ENCODE measurements around the gene STARD8.
"Not testable (repeated sequence)": the region's sequence is repeated elsewhere in the genome, so short reads cannot be mapped to it uniquely, and the experiment has no call there.

STARD8 gene

DNA sequence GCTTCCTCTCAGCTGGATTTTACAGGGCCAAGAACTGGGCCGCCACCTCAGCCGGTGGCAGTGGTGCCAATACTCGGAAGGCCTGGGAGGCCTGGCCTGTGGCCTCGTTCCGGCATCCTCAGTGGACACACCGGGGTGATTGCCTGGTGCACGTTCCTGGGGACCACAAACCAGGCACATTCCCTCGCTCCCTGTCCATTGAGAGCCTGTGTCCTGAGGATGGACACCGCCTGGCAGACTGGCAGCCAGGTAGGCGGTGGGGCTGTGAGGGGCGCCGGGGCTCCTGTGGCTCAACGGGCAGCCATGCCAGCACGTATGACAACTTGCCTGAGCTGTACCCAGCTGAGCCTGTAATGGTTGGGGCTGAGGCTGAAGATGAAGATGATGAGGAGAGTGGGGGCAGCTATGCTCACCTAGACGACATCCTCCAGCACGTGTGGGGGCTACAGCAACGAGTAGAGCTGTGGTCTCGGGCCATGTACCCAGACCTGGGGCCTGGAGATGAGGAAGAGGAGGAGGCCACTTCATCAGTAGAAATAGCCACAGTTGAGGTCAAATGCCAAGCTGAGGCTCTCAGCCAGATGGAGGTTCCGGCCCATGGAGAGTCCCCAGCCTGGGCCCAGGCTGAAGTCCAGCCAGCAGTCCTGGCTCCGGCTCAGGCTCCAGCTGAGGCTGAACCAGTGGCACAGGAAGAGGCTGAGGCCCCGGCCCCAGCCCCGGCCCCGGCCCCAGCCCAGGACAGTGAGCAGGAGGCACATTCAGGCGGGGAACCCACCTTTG is 70.4 kb downstream of the STARD8 start:
- DNase-seq (ENCODE audit: low spot score), result no peak

DNA sequence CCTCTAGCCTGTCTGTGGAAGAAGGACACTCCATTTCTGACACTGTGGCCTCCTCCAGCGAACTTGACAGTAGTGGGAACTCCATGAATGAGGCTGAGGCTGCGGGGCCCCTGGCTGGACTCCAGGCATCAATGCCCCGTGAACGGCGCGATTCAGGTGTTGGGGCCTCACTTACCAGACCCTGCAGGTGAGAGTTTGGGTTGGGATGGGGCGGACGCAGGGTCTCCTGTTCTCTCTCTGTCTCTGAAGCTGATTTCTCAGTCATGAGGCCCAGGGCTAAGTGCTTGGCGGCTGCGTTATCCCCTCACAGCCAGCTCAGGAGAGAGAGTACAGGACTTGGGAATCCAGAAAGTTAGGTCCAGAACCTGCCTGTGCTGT is 71.0 kb downstream of the STARD8 start:
- no peak for DNase-seq (ENCODE audit: low spot score)

DNA sequence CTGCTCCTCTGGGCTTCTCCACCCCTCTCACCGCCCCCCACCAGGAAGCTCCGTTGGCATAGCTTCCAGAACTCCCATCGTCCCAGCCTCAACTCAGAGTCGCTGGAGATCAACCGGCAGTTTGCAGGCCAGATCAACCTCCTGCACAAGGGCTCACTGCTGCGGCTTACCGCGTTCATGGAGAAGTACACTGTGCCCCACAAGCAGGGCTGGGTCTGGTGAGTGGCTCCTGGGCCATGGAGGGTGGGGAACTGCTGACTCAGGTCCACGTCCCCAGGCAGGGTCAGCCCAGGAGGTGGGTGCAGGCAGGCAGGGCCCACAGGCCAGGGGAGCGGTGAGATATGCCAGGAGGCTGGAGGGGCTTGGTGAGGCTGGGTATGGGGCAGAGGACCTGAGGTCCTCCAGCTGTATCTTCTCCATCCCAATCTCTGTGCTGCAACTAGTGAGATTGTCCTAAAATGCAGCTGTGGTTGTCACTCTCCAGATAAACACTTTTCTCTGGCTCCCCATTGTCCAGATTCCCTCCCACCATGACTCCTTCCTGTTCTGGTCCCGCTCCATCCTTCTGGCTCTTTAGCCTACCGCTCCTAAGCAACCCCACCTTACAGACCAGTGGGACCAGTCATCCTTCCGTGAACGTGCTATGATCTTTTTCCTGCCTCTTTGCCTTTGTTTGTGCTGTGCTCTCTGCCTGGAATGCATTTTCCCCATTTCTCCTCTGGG is 71.9 kb downstream of the STARD8 start:
- no peak for DNase-seq (ENCODE audit: low spot score)

DNA sequence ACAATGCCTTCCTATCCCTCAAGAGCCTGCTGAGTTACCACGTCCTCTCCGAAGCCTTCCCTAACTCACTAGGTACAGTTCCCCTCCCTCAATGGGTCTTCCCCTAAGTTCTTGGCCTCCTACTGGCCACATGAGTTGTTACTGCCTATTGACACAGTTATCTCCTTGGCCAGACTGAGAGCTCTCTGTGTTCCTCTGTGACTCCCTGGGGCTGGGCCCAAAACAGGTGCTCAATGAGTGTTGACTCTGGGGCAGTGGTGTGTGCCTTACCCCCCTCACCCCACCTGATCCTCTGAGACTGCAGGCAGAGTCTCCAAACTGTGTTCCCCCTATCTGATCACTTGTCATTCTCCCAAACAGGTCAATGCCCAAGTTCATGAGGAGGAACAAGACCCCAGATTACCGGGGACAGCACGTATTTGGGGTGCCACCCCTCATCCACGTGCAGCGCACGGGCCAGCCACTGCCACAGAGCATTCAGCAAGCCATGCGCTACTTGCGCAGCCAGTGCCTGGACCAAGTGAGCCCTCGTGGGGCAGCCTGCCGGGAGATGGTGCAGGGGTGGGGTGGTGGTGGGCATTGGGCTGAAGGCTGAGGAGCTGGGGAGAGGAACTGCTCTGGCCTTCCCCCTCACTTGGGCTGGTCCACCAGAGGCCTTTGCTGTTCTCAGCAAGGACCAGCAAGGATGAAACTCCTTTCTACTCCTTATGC is 72.6 kb downstream of the STARD8 start:
- no peak for DNase-seq (ENCODE audit: low spot score)

- no peak for DNase-seq (ENCODE audit: low spot score)
These were observed 73.4 kb downstream of the STARD8 start for GRCh38 chrX:68720851-68721250.

- no peak for DNase-seq (ENCODE audit: low spot score)
These were observed 74.1 kb downstream of the STARD8 start for GRCh38 chrX:68721546-68721945.

DNA sequence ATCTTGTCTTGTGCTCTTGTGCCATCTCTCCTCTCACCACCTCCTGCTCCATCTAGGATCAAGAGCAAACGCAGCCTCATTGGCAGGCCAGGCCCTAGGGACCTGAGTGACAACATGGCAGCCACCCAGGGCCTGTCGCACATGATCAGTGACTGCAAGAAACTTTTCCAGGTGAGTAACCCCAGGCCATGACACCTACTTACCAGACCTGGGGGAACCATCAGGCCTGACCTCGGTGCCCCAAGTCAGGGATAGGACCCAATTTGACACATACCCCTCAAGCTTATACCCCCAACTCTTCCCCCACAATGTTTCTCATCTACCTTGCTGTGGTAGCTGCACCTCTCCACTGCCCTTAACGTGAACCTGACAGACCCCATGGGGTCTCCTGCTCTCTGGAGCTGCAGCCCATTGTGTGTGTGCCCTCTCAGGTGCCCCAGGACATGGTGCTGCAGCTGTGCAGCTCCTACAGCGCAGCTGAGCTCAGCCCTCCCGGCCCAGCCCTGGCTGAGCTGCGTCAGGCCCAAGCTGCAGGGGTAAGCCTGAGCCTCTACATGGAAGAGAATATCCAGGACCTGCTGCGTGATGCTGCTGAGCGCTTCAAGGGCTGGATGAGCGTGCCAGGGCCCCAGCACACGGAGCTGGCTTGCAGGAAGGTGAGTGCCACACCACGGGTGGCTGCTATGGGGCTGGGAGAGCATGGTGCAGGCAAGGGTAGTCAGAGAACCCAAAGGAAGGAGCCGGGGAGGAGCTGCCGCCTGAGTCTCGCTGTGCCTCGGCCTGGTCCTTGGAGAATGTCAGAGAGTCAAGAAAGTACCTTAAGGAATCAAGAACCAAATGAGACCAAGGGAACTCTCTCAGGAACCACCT is 74.8 kb downstream of the STARD8 start:
- no peak for DNase-seq (ENCODE audit: low spot score)

DNA sequence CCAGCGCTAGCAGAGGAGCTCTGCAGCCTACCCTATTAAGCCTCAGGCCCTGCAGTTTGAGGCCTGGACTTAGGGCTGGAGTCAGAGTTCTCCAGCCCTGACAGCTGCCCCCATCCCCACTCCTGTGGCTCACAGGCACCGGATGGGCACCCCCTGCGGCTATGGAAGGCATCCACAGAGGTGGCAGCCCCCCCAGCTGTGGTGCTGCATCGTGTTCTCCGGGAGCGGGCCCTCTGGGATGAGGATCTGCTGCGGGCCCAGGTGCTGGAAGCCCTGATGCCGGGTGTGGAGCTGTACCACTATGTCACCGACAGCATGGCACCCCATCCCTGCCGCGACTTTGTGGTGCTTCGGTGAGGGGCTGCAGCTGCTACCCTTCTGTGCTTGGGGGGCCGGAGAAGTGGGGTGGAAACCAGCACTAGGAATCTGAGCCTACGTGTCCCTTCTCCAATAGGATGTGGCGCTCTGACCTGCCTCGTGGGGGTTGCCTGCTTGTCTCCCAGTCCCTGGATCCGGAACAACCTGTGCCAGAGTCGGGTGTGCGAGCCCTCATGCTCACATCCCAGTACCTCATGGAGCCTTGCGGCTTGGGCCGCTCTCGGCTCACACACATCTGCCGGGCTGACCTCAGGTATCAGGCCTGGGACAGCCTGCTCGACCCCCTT is 76.2 kb downstream of the STARD8 start:
- DNase-seq (ENCODE audit: low spot score), result no peak

GRCh38 chrX:68724531-68725020 is 77.1 kb downstream of the STARD8 start:
- DNase-seq (ENCODE audit: low spot score), result no peak

DNA sequence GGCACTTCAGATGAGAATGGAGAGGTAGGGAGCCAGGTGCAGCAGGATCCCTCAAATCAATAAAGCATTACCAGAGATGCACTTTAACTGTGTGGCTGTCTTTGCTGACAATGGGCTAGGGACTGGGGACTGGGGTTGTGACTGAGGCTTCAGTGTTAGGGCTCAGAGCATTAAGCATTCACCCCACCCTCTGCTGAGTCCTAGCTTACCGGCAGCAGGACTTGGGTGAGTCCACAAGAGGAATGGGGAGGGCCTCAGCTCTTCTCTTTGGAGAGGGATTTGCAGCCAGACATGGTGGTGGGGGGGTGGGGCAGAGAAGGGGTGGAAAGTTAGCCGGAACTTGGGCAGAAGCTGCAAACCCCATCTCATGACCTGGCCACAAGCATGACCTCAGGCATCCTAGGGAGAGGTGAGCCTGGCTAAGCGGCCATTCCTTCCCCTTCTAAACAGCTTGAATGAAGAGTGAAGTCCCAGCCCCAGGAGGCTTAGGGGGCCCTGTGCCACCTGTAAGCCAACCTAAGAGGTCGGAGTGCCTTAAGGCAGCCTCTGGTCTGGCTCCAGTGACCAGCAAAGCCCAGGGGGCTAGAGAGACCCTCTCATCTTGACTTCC is 78.4 kb downstream of the STARD8 start:
- DNase-seq (ENCODE audit: low spot score), result no peak

DNA sequence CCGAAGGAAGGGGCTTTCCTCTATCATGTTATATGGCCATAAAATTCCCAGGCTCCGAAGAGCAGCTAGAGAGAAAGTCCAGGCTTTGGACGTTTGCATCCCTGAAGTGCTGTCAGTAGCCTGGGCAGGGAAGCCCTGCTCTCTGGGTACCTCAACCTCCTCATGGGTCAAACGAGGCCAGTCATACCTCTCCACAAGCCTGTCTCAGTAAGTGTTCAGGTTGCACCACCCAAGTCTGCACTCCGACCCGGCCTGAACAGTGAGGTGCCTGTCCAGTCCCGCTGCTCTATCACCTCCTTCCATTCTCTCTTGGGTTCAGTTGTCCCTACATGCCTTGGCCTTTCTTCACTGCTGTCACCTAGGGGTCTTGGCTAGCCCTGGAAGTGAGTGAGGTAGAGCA is 78.9 kb downstream of the STARD8 start:
- no peak for DNase-seq (ENCODE audit: low spot score)

DNA sequence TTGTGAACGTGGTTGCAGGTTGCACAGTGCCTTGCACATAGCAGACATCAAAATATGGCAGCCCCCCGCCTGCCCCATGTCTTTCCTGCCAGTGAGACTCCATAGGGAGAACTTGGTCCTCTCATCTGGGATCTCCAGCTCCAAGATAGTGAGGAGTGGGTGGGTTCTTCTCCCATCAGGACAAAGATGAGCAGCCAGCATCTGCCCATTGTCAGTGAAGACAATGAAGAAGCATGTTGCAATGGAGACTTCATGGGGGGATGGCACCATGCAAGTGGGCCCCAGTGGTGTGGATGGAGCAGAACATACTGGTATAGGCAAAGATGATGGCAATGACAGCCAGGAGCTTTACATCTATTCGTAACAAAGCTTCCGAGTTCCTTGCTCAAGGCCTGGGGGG is 80.2 kb downstream of the STARD8 start:
- DNase-seq (ENCODE audit: low spot score), result no peak

DNA sequence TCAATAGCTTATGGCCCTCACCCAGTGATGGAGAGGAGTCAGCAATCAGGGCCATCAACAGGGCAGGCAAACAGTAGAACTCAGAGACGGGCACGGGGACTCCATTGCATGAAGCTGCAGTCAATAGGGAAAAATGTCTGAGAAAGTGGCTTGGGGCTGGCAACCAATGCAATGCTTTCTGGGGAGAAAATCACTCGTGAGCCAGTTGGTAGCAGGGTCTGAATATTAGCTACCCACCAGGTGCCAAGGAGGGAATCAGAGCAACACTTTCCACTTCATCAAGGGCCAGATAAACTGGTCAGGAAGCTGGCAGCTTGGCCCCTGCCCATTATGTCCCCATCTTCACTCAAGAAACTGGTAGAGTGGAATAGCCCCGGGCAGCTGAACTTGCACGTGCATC is 80.7 kb downstream of the STARD8 start:
- DNase-seq (ENCODE audit: low spot score), result no peak

DNA sequence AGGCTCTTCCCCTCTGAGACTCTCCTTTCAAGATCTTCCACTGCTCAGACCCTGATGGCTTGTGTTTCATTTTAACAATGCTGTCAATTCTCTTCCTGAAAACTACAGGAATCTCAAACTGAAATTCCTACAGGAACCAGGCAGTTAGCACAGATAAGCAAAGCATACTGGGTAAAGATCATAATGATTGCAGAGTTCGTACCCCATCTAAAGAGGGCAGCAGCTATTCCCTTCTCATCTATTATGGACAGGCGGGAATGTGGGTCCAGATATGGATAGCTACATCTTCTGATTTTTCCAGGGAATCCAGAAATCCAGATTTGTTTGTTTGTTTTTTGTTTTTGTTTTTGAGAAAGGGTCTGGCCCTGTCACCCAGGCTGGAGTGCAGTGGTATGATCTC is 83.8 kb downstream of the STARD8 start:
- DNase-seq (ENCODE audit: low spot score), result no peak

GRCh38 chrX:68732906-68733493 is 85.5 kb downstream of the STARD8 start:
- DNase-seq (ENCODE audit: low spot score), result peak; percentile 55

GRCh38 chrX:68735266-68735665 is 87.8 kb downstream of the STARD8 start:
- DNase-seq (ENCODE audit: low spot score), result no peak

DNA sequence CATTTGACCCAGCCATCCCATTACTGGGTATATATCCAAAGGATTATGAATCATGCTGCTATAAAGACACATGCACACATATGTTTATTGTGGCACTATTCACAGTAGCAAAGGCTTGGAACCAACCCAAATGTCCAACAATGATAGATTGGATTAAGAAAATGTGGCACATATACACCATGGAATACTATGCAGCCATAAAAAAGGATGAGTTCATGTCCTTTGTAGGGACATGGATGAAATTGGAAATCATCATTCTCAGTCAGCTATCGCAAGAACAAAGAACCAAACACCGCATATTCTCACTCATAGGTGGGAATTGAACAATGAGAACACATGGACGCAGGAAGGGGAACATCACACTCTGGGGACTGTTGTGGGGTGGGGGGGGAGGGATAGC is 94.4 kb downstream of the STARD8 start:
- not testable (repeated sequence) for DNase-seq (ENCODE audit: low spot score)

- no peak for DNase-seq (ENCODE audit: low spot score)
These were observed 96.3 kb downstream of the STARD8 start for GRCh38 chrX:68743754-68744153.

DNA sequence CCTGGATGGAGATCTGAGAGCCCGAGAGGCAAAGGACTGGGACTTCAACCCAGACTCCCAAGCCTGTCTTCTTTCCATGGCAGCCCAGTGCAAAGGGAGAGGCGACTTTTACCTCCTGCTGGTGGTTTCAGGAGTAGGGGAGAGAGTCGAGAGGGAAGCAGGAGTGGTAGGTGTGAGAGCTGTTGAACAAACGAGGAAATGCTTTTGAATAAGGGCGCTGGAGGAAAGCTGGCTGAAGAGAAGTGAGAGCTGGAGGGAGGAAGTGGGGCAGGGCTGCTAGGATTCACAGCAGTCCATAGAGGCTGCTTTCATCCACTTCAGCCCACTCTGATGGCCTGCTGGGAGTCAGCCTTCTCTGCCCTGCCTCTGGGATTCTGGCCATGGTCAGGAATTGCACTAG is 99.5 kb downstream of the STARD8 start:
- no peak for DNase-seq (ENCODE audit: low spot score)

- no peak for DNase-seq (ENCODE audit: low spot score)
These were observed 100.6 kb downstream of the STARD8 start for GRCh38 chrX:68748030-68748429.

DNA sequence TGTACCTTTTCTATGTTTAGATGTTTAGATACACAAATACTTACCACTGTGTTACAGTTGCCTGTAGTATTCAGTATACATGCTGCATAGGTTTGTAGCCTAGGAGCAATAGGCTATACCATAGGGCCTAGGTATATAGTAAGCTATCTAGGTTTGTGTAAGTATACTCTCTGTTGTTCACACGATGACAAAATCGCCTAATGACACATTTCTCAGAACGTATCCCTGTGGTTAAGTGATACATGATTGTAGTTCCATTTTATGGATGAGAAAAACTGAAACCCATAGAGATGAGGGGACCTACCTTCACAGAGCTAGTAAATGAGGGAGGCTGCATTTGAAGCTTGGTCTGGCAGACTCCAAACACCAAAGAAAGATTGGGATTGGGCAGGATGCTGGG is 102.0 kb downstream of the STARD8 start:
- no peak for DNase-seq (ENCODE audit: low spot score)

Data from CD4-positive, alpha-beta T cell treated with Interleukin-2 at 100 ng/mL for 4 hours (primary cell).